ENCODE results near the gene TNFRSF13B.

Gene TNFRSF13B

DNA sequence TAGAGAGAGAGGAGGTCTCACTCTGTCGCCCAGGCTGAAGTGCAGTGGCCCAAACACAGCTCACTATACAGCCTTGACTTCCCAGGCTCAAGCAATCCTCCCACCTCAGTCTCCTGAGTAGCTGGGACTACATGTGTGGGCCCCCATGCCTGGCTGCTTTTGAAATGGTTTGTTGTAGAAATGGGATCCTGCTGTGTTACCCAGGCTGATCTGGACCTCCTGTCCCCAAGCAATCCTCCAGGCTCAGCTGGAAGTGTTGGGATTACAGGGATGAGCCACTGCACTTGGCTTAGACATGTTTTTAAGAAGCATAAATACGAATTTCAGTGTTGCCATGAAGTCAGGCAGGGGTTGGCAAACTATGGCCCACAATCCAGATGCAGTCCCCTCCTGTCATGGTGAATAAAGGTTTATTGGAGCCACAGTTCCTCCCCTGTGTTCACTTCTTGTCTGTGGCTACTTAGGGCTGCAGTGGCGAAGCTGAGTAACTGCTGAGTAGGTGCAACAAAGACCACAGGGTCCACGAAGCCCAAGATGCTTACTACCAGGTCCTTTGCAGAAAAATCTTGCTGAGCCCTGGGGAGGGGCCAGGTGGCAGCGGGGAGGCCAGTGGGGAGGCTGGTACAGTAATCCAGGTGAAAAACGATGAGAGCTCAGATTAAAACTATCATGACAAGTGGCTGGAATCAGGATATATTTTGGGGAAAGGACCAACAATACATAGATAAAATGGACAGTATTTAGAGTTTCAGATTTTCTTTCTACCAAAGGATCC is 35.2 kb downstream of the TNFRSF13B start:
- no peak for DNase-seq

GRCh38 chr17:16935786-16936185 is 36.1 kb downstream of the TNFRSF13B start:
- DNase-seq = no peak

GRCh38 chr17:16935241-16935663 is 36.7 kb downstream of the TNFRSF13B start:
- peak; percentile 24 for DNase-seq

GRCh38 chr17:16934836-16935235 is 37.1 kb downstream of the TNFRSF13B start:
- no peak for DNase-seq

- no peak for DNase-seq
These were observed 37.7 kb downstream of the TNFRSF13B start for GRCh38 chr17:16934133-16934795.

GRCh38 chr17:16933317-16934132 is 38.4 kb downstream of the TNFRSF13B start:
- DNase-seq = no peak

DNA sequence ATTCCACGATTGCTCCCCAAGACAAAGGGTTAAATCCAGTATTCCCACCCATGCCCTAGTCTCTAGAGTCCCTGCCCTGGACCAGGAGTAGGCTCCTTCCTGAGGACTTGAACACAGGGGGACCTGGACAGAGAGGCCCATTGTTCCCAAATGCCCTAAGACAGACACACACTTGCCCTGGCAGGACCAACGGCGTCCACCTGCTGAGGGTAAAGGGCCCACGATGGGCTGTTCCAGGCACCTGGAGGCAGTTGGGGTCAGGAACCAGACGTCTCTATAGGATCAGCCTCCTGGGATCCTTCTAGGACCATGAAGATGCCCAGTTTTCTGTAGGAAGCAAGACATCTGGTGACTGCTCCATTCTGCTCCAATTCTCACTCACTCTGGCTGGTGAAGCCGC is 39.3 kb downstream of the TNFRSF13B start:
- DNase-seq = no peak

GRCh38 chr17:16932156-16932555 is 39.8 kb downstream of the TNFRSF13B start:
- no peak for DNase-seq

DNA sequence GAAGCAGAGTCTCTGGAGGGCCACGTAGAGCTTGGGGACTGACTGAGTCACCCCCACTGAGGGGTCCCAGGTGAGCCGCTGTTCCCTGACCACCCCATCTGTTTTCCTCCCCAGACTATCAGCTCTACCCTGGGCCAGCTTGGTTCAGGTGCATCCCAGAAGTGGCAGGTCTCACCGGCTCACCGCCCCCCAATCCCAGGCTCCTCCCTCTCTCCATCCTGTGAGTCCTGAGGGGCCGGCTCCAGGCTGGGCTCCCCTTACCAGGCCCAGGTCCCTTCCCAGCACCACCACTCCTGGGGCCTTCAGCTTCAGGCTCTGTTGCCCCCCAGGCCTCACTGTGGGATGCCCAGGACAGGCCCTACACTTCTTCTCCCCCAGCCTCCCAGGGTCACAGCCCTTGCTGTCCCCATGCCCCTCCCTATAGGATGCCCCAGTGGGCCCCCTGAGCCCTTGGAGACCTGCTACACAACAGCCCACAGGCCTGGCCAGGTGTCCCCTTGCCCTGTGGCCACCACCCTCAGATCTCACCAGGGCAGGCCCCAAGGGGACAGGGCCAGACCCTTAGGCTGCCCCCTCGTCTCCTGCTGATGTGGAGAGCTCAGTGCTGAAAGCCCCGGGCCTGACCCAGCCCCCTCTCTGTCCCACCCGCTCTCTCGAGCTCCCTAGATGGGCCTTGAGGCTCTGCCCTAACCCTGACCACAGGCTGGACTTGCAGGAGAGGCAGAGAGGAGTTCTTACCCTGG is 40.4 kb downstream of the TNFRSF13B start:
- DNase-seq = no peak

- DNase-seq = no peak
These were observed 41.2 kb downstream of the TNFRSF13B start for GRCh38 chr17:16930571-16931317.

GRCh38 chr17:16929757-16930520 is 42.0 kb downstream of the TNFRSF13B start:
- no peak for DNase-seq

GRCh38 chr17:16929035-16929680 is 42.8 kb downstream of the TNFRSF13B start:
- DNase-seq = peak; percentile 66

DNA sequence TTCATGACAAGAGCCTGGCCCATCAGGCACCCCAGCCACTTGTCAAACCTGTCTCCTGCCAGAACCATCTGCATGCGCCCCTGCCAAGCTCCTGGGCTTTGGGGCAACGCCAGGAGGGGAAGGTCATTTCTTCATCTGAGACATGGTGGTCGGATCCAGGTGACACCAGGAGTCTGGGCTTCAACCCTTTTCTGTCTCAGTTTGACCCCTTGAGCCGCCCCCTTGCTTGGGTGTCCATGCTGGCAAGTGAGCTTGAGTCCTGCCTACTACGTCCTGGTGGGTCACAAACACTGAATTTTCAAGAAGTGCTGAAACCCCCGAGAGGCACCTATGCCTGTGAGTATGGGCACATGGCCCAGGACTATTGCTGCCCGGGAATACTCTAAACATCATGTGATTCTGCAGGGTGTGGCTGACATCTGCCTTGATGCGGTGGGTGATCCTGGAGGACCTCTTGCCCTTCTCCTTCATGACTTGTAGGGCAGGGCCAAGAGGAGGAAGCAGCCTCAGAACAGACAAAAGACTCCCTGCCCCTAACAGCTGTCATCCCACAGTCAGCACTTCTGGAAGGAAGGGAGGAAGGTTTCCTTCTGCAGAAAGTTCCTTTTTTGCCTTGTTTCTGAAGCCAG is 43.4 kb downstream of the TNFRSF13B start:
- peak; percentile 21 for DNase-seq

- DNase-seq = peak; percentile 1
These were observed 44.1 kb downstream of the TNFRSF13B start for GRCh38 chr17:16927641-16928321.

GRCh38 chr17:16926571-16927451 is 45.1 kb downstream of the TNFRSF13B start:
- DNase-seq = no peak

DNA sequence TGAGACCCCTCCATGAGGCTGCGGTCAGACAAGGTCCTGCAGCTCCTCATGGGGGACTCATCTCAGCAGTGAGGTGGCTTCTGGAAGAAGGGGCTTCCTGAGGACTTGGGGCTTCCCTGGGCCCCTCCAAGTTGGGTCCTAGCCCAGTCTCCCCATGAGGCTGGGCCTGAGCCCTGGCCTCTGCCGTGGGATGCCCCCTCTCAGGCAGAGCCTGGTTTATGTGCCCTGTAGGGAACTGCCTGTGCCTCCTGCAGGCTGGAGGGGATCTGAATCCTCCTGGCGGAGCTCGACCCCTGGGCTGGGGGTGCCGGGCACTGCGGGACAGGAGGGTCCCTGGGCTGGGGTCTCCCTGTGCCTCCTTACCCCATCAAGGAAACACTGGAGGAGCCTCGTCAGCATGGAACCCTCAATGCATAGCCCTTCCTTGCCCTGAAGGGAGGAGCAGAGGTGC is 45.8 kb downstream of the TNFRSF13B start:
- DNase-seq = no peak

- DNase-seq = no peak
These were observed 46.4 kb downstream of the TNFRSF13B start for GRCh38 chr17:16925461-16926060.
